Motor neuron (in vitro differentiated cells): ENCODE results near the gene KDELR1. TPM values are rescaled to one million over a fixed set of nuclear protein-coding genes. Genes with fewer than 3 reads are reported as not detected.

Experiments used
- ATAC-seq, 8 experiments: fragments of 200-7000 bp; cut with Tn5 transposase; replicated peaks in 6 of 8; 2 replicates each; pipeline ENCODE4 v1.8.0; 2021; ENCODE audit warnings: mild to moderate bottlenecking in 8 of 8, moderate library complexity in 8 of 8
- H3K27ac ChIP-seq, 2 donors: fragments of 250-450 bp; sonication (Bioruptor Pico); 2 replicates each; pipeline ENCODE4 v1.9.0; 2021; ENCODE audit warnings: antibody characterized with exemption in 2 of 2, mild to moderate bottlenecking in 2 of 2, moderate library complexity in 1 of 2
- H3K4me1 ChIP-seq, 2 donors: fragments of 250-450 bp; sonication (Bioruptor Pico); replicated peaks in 1 of 2; 2 replicates each; pipeline ENCODE4 v1.6.1; 2021; ENCODE audit warnings: antibody characterized with exemption in 2 of 2, mild to moderate bottlenecking in 2 of 2, moderate library complexity in 1 of 2
- H3K4me3 ChIP-seq, 5 donors: fragments of 250-450 bp; sonication (Bioruptor Pico); 2 replicates each; pipeline ENCODE4 v1.9.0; 2021; ENCODE audit warnings: antibody characterized with exemption in 5 of 5, mild to moderate bottlenecking in 5 of 5, moderate library complexity in 4 of 5
- WGBS, 10 experiments: fragments of 450-650 bp; shearing (Covaris generic); methylation state at CpG; one replicate each; pipeline ENCODE4 v1.0.0; 2022; 5-methylcytosine and 5-hydroxymethylcytosine counted together
- in situ Hi-C, 9 experiments: fragments of 400-800 bp; cut with MboI; loops; one replicate each; pipeline ENCODE4 v1.15.0; 2021; ENCODE audit warnings: low sequenced_read_pairs in 9 of 9, low pct_unique_long_range_greater_than_20kb in 2 of 9; ENCODE audit not compliant: unreplicated experiment in 9 of 9
- total RNA-seq, 8 experiments: library from RNA; unstranded; fragments of 300-600 nt; gene quantifications; 2 replicates each; pipeline versions ENCODE4 v1.2.3 to v1.2.4, GENCODE V29; 2022

Gene KDELR1
- 100 to 1,000 TPM in 4 of 8 experiments, 10 to 100 TPM in 4; 79.6 to 120 (median 96.8) TPM for total RNA-seq

DNA sequence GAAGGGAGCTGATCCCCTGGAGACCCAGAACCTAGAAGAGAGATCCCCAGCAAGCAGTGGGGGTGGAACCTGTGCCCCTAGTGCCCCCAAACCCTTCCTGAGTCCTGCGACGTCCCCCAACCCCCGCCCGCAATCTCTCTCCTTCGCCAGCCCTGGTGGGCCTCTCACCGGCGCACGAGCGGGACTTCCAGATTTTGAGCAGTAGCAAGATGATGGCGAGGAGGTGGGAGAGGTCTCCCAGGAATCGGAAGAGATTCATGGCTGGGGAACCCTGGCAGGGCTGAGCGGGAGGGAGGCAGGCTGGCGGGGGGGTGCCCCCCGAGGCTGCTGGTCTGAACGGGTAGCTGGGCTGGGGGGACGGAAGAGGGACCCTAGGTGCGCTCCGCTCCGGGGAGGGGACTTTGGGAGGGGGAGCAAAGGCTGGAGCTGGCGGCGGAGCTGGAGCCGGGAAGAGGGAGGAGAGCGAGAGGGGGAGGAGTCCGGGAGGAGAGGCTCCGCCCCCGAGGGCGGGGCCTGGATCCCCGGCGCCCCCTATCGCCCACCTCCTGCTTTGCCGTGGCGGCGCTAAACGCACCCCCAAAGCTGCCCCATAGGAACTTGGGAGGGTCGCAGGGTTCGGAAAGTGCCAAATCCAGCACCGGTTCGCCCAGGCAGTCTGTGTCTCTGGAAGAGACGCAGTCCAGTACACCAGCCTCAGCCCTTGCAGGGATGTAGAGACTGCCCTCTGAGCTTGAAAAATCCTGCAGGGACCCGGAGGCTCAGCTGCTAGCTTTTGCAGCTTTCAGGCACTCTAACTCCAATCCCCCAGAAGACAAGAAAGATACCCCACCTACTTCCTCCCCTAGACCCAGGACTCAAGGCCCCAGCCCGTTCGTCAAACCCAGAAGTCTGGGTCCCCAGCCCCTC is at the start of gene KDELR1:
Gene KDELR1 (minus strand): TSS at position 452 of the 906 bp plus-strand sequence. CDS start 193 bp downstream, at position 259.
- peaks cover 24 to 29% of the 10 kb centered on the region in 2 donors for H3K4me1 ChIP-seq
- H3K27ac ChIP-seq = peak within 1 kb of the TSS; percentile 86 to 94
- 20 to 39% methylated on average over 3 to 4 of the region's 42 CpGs; no CpG with 5 or more reads in 8 of the 10 experiments for WGBS, 10 experiments
- H3K4me3 ChIP-seq = peak within 1 kb of the TSS; percentile 75 to 99 (median 93)
- in situ Hi-C loops = no loop called here
- ATAC-seq = peak; percentile 47 to 70 (median 52)

DNA sequence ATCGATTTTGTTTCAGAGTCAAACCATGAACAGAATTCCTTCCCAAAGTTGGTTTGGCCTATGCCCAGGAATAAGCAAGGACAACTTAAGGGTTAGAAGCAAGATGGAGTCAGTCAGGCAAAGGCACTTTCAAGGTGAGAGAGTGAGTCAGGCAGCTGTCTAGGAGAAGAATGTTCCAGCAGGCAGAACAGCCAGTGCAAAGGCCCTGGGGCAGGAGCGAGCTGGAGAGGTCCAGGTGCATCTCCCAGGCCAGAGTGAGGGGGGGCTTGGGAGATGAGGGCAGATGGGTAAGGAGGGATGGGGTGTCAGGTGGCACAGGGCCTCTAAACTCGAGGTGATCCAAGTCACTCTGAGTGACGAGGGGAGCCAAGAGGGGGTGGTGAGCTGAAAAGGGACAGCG is 45.2 kb upstream of the KDELR1 start:
- Histone ChIP-seq H3K27ac (no peak overlapping the region), H3K4me3 (no peak overlapping the region), H3K4me1 (no peaks in the 10 kb centered on the region)
- in situ Hi-C loops = no loop called here
- ATAC-seq = no peak
- 59 to 86% (median 72%) methylated on average over 2 to 4 of the region's 5 CpGs; no CpG with 5 or more reads in 7 of the 10 experiments for WGBS, 10 experiments

DNA sequence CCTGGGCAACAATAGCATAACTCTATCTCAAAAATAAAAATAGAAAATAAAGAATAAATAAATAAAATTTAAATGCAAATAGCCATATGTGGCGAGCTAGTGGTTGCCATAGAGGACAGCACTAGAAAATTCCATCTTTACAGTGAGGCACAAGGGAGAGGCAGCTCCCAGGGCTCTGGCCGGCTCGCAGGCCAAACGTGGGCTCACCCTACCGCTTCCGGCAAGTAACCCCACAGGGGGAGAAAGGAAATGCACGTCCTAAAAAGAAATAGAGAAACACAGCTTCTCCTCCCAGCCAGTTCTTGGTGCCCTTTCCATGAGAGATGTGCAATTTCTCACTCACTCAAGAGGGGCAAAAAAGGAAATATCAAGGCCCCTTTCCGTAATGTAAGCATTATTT is 42.0 kb upstream of the KDELR1 start:
- H3K4me1 ChIP-seq = no peaks in the 10 kb centered on the region
- H3K4me3 ChIP-seq = no peak overlapping the region
- ATAC-seq = no peak
- WGBS, 10 experiments = 17 to 100% (median 85%) methylated on average over 1 to 4 of the region's 8 CpGs; no CpG with 5 or more reads in 1 of the 10 experiments
- in situ Hi-C loops = no loop called here
- H3K27ac ChIP-seq = no peak overlapping the region

DNA sequence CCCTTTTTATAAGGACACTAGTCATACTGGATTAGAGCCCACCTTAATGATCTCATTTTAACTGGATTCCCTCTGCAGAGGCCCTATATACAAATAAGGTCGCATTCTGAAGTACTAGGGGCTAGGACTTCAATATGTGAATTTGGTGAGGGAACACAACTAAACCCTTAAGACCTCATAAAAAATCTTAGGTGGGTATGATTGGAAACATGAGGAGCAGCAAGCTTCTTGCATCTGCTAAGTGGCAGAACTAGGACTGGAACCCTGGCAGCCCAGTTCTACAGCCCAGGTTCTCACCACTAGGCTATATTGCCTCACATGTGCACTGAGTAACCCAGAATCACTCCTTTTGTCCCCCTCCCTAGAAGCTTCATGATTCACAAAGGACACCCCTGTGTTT is 37.3 kb upstream of the KDELR1 start:
- H3K27ac ChIP-seq = no peak overlapping the region
- peaks cover 0 to 7% of the 10 kb centered on the region in 2 donors for H3K4me1 ChIP-seq
- in situ Hi-C loops = no loop called here
- WGBS, 10 experiments = 80 to 100% (median 83%) methylated on average over 1 of the region's 1 CpG; no CpG with 5 or more reads in 7 of the 10 experiments
- H3K4me3 ChIP-seq = no peak overlapping the region
- ATAC-seq = no peak

DNA sequence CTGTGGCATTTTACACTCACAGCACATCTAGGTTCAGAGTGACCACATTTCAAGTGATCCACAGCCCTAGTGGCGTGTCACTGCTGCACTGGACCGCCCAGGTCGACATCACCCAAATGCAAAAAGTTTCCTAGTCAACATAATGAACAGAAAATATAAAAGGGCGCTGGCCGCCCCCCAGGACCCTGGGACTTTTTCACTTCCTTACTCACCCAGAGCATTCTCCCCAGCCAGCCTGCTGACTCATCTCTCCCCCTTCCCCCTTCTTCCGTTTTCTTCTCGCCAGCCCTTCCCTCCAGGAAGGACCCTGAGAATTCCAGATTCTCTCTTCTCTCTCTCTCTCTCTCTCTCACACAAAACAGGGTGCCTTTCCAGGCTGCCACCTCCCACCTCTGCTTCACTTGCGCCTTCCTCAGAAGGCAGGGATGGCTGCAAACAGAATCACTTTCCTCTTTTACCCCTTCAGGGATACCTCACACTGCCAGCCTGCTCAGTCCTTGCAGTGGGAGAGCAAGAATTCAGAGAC is 33.4 kb upstream of the KDELR1 start:
- Histone ChIP-seq H3K4me3 (no peak overlapping the region), H3K27ac (peak overlapping the region in 1 of 2 donors; percentile 45), H3K4me1 (peaks cover 0 to 7% of the 10 kb centered on the region in 2 donors)
- WGBS, 10 experiments = 0 to 54% (median 36%) methylated on average over 1 to 7 of the region's 8 CpGs; no CpG with 5 or more reads in 2 of the 10 experiments
- in situ Hi-C loops = no loop called here
- ATAC-seq = peak; percentile 37 to 66 (median 52)

DNA sequence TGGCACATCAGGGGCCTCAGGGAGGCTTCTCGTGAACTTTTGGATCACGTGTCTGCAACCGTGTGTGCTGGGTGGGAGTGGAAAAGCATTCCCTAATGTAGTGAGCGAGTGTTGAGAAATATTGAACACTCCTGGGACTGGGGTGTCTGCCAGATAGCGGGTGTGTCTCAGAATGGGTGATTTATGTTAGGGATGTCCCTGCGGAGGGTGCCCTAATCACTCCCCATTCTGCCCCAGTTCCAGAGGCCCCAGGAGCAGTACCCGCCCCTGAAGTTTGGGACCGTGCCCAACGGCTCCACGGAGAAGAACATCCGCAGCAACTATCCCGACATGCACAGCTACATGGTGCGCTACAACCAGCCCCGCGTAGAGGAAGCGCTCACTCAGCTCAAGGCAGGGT is 30.2 kb upstream of the KDELR1 start:
- H3K27ac ChIP-seq = no peak overlapping the region
- no peak overlapping the region for H3K4me3 ChIP-seq
- peaks cover 4 to 12% of the 10 kb centered on the region in 2 donors for H3K4me1 ChIP-seq
- peak in 2 of 8 experiments; percentile 71 to 73 for ATAC-seq
- WGBS, 10 experiments = 3 to 100% (median 82%) methylated on average over 1 to 5 of the region's 16 CpGs; no CpG with 5 or more reads in 4 of the 10 experiments
- in situ Hi-C loops = no loop called here

DNA sequence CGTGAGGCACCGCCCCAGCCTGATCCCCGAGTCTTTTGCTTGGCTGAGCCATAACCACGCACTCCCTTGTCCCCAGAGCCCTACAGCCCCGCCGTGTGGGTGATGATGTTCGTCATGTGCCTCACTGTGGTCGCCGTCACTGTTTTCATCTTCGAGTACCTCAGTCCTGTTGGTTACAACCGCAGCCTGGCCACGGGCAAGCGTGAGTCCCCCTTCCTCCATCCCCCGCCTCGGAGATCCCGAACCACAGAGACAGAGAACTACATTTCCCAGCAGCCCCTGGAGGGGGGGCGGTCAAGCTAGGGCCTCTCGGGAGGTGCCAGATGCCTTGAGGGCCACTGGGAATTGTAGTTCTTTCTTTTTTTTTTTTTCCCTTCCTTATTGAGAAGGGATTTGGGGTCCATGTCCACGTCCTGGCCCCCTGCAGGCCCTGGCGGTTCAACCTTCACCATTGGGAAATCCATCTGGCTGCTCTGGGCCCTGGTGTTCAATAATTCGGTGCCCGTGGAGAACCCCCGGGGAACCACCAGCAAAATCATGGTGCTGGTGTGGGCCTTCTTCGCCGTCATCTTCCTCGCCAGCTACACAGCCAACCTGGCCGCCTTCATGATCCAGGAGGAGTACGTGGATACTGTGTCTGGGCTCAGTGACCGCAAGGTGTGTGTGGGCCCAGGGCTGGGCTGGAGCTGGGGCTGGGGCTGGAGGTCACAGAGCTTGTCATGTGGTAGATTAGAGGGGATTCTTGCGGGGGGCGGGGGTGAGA is 28.0 kb upstream of the KDELR1 start:
- H3K4me1 ChIP-seq = peaks cover 4% of the 10 kb centered on the region in 2 donors
- H3K27ac ChIP-seq = no peak overlapping the region
- peak in 7 of 8 experiments; percentile 23 to 73 (median 31) for ATAC-seq
- 40 to 100% (median 74%) methylated on average over 1 to 7 of the region's 31 CpGs; no CpG with 5 or more reads in 2 of the 10 experiments for WGBS, 10 experiments
- in situ Hi-C loops = no loop called here
- no peak overlapping the region for H3K4me3 ChIP-seq

DNA sequence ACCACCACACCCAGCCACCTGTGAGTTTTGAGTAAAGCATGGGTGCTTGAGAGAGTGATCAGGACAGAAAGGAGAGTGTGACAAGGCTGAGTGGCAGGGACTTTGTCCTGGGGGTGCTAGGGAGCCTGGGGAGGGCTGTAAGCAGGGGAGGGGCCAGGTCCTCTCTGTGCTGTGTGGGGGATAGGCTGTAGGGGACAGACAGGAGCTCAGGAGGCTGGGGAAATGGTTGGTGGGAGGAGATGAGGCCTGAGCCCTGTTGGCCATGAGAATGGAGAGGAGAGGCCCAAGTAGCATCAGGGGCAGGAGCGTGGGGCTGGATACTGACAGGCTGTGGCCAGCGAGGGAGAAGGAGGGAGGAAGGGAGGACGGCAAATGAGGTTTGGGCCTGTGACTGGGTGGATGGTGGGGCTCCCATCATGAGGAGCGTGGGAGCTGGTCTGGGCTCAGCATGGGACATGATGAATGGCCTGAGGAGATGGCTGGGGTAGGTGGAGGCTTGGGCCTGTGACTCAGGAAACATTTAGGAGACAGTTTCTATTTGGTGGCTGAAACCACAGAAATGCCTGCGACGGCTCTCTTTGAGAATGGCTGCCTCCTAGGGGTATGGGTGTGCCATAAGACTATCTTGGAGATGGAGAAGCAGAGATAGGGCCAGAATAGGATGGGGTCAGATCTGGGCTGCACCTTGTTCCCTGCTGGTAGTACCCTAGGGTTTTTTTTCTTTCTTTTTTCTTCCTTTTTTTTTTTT is 27.1 kb upstream of the KDELR1 start:
- in situ Hi-C loops = no loop called here
- peak in 2 of 8 experiments; percentile 24 to 39 for ATAC-seq
- H3K4me1 ChIP-seq = peaks cover 4 to 9% of the 10 kb centered on the region in 2 donors
- WGBS, 10 experiments = 63 to 93% (median 78%) methylated on average over 2 to 4 of the region's 6 CpGs; no CpG with 5 or more reads in 6 of the 10 experiments
- no peak overlapping the region for H3K27ac ChIP-seq
- no peak overlapping the region for H3K4me3 ChIP-seq

DNA sequence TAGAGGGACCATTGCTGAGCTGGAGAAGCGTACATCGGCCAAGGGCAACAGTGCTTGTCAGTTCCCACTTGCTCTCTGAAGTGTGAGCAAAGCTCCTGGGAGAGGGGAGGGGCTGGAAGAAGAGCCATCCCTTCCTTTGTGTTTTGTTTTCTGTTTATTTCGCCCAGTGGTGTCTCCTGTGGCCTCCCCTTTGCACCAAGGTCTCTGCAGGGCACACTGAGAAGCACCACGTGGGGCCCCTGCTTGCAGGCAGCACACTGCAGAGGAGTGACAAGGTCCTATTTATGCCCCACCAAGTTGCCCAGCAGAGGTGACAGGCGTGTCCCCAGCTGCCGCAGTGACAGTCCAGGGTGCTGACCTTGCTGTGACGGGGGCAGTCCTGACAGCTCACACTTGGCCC is 26.1 kb upstream of the KDELR1 start:
- Histone ChIP-seq H3K4me1 (peaks cover 4 to 9% of the 10 kb centered on the region in 2 donors), H3K4me3 (no peak overlapping the region), H3K27ac (no peak overlapping the region)
- in situ Hi-C loops = no loop called here
- ATAC-seq = peak in 4 of 8 experiments; percentile 15 to 34 (median 25)
- 68 to 100% (median 77%) methylated on average over 1 to 4 of the region's 7 CpGs; no CpG with 5 or more reads in 5 of the 10 experiments for WGBS, 10 experiments

DNA sequence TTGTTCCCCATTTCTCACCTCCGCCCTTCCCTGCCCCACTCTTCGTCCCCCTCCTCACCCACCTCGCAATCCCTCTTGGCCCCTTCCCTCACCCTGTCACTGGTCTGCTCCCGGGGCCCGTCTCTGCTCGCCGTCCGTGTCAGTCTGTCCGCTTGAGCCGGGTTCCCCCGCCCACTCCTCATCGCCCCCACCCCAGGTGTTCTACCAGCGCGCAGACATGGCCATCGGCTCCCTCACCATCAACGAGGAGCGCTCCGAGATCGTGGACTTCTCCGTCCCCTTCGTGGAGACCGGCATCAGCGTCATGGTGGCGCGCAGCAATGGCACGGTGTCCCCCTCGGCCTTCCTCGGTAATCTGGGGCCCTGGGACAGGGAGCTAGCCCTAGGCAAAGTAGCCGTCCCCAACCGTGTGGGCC is 24.5 kb upstream of the KDELR1 start:
- in situ Hi-C loops = no loop called here
- no peak overlapping the region for H3K4me3 ChIP-seq
- peaks cover 4 to 9% of the 10 kb centered on the region in 2 donors for H3K4me1 ChIP-seq
- 100% methylated on average over 3 of the region's 30 CpGs; no CpG with 5 or more reads in 9 of the 10 experiments for WGBS, 10 experiments
- H3K27ac ChIP-seq = no peak overlapping the region
- no peak for ATAC-seq

DNA sequence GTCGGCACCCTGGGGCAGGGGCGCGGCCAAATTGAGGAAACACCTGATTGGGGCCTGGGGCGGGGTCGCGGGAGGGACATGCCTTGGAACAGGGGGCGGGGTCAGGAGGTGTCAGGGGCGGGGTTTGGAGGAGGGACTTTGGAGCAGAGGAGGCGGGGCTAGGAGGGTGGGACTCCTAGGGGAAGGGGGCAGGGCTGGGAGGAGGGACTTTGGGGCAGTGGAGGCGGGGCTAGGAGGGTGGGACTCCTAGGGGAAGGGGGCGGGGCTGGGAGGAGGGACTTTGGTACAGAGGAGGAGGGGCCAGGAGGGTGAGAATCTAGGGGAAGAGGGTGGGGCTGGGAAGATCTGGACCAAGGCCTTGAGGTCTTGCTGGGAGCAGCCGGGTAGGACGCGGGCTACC is 24.0 kb upstream of the KDELR1 start:
- H3K27ac ChIP-seq = no peak overlapping the region
- H3K4me1 ChIP-seq = peaks cover 4 to 9% of the 10 kb centered on the region in 2 donors
- 40% methylated on average over 2 of the region's 14 CpGs; no CpG with 5 or more reads in 9 of the 10 experiments for WGBS, 10 experiments
- in situ Hi-C loops = no loop called here
- no peak overlapping the region for H3K4me3 ChIP-seq
- peak in 6 of 8 experiments; percentile 25 to 77 (median 52) for ATAC-seq
